PC-9 (cell line): ENCODE measurements around the gene SPPL2B. TPM values are rescaled to one million over a fixed set of nuclear protein-coding genes. Genes with fewer than 3 reads are reported as not detected.

Experiments used
- BruUV-seq: library from RNA; stranded (reverse); fragments of 400-500 nt; replicated peaks from 2 replicates; lab custom pipeline; 2021; lab: Mats Ljungman, UMichigan
- CTCF ChIA-PET: fragments of 300-600 bp; sonication (Branson Sonifier 250); formaldehyde crosslinking; loops from one replicate; lab custom pipeline; 2022; ENCODE audit warnings: antibody characterized with exemption; lab: Charles Lee
- POLR2A ChIA-PET: fragments of 300-600 bp; sonication (Branson Sonifier 250); formaldehyde crosslinking; loops from one replicate; lab custom pipeline; 2022; ENCODE audit warnings: antibody characterized with exemption; ENCODE audit not compliant: unreplicated experiment; lab: Charles Lee
- DNase-seq, 2 experiments: peaks; one replicate each; pipeline versions ENCODE4 v3.0.0 to v3.0.0-alpha.2; 2015 to 2022; ENCODE audit warnings: mixed read lengths in 1 of 2
- H2AFZ ChIP-seq: fragments of 200-600 bp; sonication (generic); 2 replicates; pipeline ENCODE4 v1.8.1; 2017; ENCODE audit warnings: antibody characterized with exemption
- H3F3A ChIP-seq: fragments of 200-600 bp; sonication (generic); 2 replicates; pipeline ENCODE4 v1.8.1; 2017; ENCODE audit warnings: antibody characterized with exemption, mild to moderate bottlenecking, low read depth; ENCODE audit not compliant: insufficient read depth
- H3K27ac ChIP-seq: fragments of 200-600 bp; sonication (generic); 2 replicates; pipeline ENCODE4 v1.6.1; 2016; ENCODE audit warnings: mixed run types
- H3K27me3 ChIP-seq: fragments of 200-600 bp; sonication (generic); 2 replicates; pipeline ENCODE4 v1.6.1; 2016; ENCODE audit warnings: low read depth, mixed run types; ENCODE audit not compliant: insufficient read depth
- H3K36me3 ChIP-seq: fragments of 200-600 bp; sonication (generic); 2 replicates; pipeline ENCODE4 v1.6.1; 2016; ENCODE audit warnings: low read depth, mixed run types
- H3K4me1 ChIP-seq: fragments of 200-600 bp; sonication (generic); replicated peaks from 2 replicates; pipeline ENCODE4 v1.6.1; 2016; ENCODE audit warnings: mixed run types; ENCODE audit not compliant: insufficient read depth
- H3K4me2 ChIP-seq: fragments of 200-600 bp; sonication (generic); 2 replicates; pipeline ENCODE4 v1.6.1; 2017; ENCODE audit warnings: mixed run types
- H3K4me3 ChIP-seq: fragments of 200-600 bp; sonication (generic); 2 replicates; pipeline ENCODE4 v1.6.1; 2016; ENCODE audit warnings: mixed run types
- H3K79me2 ChIP-seq: fragments of 200-600 bp; sonication (generic); 2 replicates; pipeline ENCODE4 v1.6.1; 2017; ENCODE audit warnings: low read depth, mixed run types
- H3K9me2 ChIP-seq: fragments of 200-600 bp; sonication (generic); 2 replicates; pipeline ENCODE4 v1.8.1; 2017; ENCODE audit warnings: mild to moderate bottlenecking; ENCODE audit not compliant: insufficient read depth
- H3K9me3 ChIP-seq: fragments of 200-600 bp; sonication (generic); 2 replicates; pipeline ENCODE4 v1.8.1; 2016; ENCODE audit warnings: low read depth; ENCODE audit not compliant: insufficient read depth
- H4K20me1 ChIP-seq: fragments of 200-600 bp; sonication (generic); 2 replicates; pipeline ENCODE4 v1.8.1; 2017; ENCODE audit not compliant: insufficient read depth
- EZH2 ChIP-seq: fragments of 200-600 bp; sonication (generic); IDR thresholded peaks from 2 replicates; pipeline ENCODE4 v1.8.0; 2017; ENCODE audit warnings: antibody characterized with exemption, low read depth
- intact Hi-C: fragments of 100-400 bp; cut with micrococcal nuclease; formaldehyde crosslinking; loops from one replicate; pipeline ENCODE4 v1.10.0; 2022; ENCODE audit not compliant: unreplicated experiment
- total RNA-seq: library from RNA; stranded (reverse); gene quantifications from 2 replicates; pipeline ENCODE4 v1.2.3, GENCODE V29; 2021
- TF ChIP-seq, protein P1 (sequence below): fragments of 200-600 bp; sonication (generic); conservative IDR thresholded peaks from 2 replicates; pipeline ENCODE4 v1.6.1; 2017; ENCODE audit warnings: mixed run types, antibody characterized with exemption, mild to moderate bottlenecking, moderate library complexity

The SPPL2B gene
- total RNA-seq, 1 experiment from 2014 or later, result 49.6 TPM

DNA sequence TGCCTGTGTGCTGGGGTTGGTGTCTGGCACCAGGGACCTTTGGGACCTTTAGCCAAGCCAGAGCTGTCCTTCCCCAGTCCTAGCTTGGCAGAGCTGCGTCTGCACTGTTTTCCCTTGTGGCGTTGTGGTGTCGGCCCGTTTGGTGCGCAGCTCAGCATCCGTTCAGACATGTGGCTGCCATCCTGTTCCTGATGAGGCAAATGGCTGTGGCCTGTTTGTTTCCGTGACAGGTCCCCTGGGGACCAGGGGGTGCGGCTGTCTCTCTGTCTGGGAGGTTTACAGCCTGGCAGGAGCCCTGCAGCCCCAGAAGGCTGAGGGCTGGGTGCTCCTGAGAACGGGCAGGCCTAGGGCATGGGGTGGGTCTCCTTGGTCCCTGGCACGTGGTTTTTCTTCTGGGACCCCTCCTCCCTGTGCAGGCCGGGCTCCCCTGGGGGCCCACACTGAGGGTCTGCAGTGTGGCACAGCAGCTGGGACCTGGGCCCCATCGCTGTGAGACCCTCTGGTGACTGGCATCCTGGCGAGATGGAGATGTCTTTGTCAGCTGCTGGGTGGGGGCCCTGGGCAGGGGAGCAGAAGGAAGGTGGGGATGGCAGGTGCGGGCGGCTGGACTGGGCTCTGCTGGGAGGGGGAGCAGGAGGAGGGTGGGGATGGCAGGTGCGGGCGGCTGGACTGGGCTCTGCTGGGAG is 4.0 kb downstream of the SPPL2B start:
- Histone ChIP-seq H4K20me1 (no peaks in the 10 kb centered on the region), H2AFZ (no peak overlapping the region), H3K27me3 (no peaks in the 10 kb centered on the region), H3K9me2 (no peaks in the 10 kb centered on the region), H3K4me3 (no peak overlapping the region), H3K4me1 (peaks cover 6% of the 10 kb centered on the region; the same call in 1 of the 2 replicates), H3K27ac (no peak overlapping the region), H3K4me2 (no peak overlapping the region), H3K79me2 (peaks cover 48% of the 10 kb centered on the region), H3K9me3 (no peaks in the 10 kb centered on the region), H3K36me3 (no peaks in the 10 kb centered on the region), H3F3A (peaks cover 15% of the 10 kb centered on the region; the same call in 1 of the 2 replicates)
- CTCF ChIA-PET, result interaction anchor here (0.6 kb wide), 1 partner anchor 176 kb away, joined by 4 read pairs; no protein-coding TSS in a partner anchor
- no peak for DNase-seq
- BruUV-seq, result no TSS peak
- no peak for TF ChIP-seq EZH2
- TF ChIP-seq, protein P1, sequence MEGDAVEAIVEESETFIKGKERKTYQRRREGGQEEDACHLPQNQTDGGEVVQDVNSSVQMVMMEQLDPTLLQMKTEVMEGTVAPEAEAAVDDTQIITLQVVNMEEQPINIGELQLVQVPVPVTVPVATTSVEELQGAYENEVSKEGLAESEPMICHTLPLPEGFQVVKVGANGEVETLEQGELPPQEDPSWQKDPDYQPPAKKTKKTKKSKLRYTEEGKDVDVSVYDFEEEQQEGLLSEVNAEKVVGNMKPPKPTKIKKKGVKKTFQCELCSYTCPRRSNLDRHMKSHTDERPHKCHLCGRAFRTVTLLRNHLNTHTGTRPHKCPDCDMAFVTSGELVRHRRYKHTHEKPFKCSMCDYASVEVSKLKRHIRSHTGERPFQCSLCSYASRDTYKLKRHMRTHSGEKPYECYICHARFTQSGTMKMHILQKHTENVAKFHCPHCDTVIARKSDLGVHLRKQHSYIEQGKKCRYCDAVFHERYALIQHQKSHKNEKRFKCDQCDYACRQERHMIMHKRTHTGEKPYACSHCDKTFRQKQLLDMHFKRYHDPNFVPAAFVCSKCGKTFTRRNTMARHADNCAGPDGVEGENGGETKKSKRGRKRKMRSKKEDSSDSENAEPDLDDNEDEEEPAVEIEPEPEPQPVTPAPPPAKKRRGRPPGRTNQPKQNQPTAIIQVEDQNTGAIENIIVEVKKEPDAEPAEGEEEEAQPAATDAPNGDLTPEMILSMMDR, result no peak
- intact Hi-C loops, result no loop called here
- POLR2A ChIA-PET, result no interaction called here

DNA sequence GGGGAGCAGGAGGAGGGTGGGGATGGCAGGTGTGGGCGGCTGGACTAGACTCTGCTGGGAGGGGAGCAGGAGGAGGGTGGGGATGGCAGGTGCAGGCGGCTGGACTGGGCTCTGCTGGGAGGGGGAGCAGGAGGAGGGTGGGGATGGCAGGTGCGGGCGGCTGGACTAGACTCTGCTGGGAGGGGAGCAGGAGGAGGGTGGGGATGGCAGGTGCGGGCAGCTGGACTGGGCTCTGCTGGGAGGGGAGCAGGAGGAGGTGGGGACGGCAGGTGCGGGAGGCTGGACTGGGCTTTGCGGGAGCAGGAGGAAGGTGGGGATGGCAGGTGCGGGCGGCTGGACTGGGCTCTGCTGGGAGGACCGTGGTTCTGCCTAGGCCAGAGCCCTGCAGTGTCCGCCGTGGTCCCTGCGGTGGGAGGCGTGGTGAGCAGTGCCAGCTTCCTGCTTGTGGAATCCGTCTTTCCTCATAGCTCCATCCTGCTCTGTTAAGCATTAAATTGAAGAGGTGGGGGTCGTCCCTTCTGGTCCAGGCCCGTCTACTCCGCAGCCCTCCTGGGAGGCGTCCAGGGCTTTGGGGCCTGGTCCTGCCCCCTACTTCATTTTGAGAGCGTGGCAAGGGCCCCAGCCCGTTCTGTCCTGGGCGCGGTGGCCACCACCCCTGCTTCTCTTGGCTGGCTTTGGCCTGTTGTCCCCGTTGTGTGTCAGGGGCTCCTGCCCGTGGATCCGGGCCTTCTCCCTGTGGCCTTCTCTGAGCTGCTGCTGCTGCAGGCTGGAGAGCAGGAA is 4.7 kb downstream of the SPPL2B start:
- Histone ChIP-seq H3K27me3 (no peaks in the 10 kb centered on the region), H3K27ac (no peak overlapping the region), H3K36me3 (no peaks in the 10 kb centered on the region), H4K20me1 (no peaks in the 10 kb centered on the region), H3K9me2 (no peaks in the 10 kb centered on the region), H3K4me3 (no peak overlapping the region), H3K9me3 (no peaks in the 10 kb centered on the region), H3K4me1 (peaks cover 6% of the 10 kb centered on the region; the same call in 1 of the 2 replicates), H3F3A (peaks cover 15% of the 10 kb centered on the region; the same call in 1 of the 2 replicates), H3K4me2 (no peak overlapping the region), H2AFZ (no peak overlapping the region), H3K79me2 (peaks cover 40% of the 10 kb centered on the region)
- no peak for TF ChIP-seq EZH2
- TF ChIP-seq, protein P1, result no peak
- no TSS peak for BruUV-seq
- ChIA-PET POLR2A (no interaction called here), CTCF (no interaction called here)
- no peak for DNase-seq
- intact Hi-C loops, result no loop called here

DNA sequence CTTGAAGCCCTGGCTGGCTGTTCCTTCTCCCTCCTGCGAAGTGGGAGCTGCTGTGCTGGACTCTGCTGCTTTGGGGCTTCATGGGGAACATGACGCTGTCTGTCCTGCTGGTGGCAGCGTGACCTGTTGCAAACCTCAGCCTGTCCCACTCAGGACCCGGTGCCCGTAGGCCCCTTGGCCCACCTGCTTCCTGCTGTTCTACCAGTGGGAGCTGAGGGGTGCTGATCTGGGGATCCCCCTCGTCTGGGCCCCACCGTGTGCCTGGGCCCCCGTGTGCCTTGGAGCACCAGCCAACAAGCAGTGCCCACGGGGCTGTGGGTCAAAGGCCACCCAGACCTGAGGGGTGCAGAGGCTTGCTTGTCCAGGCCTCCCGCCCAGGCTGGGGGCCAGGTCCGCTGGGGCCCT is 5.3 kb downstream of the SPPL2B start:
- DNase-seq, result no peak
- no TSS peak for BruUV-seq
- no peak overlapping the region for H3K4me3 ChIP-seq
- H3K9me2 ChIP-seq, result no peaks in the 10 kb centered on the region
- peaks cover 15% of the 10 kb centered on the region; the same call in 1 of the 2 replicates for H3F3A ChIP-seq
- no peak for TF ChIP-seq EZH2
- TF ChIP-seq, protein P1, result no peak
- H2AFZ ChIP-seq, result no peak overlapping the region
- H3K27me3 ChIP-seq, result no peaks in the 10 kb centered on the region
- H3K9me3 ChIP-seq, result no peaks in the 10 kb centered on the region
- ChIA-PET POLR2A (no interaction called here), CTCF (no interaction called here)
- no peak overlapping the region for H3K4me2 ChIP-seq
- peaks cover 6% of the 10 kb centered on the region; the same call in 1 of the 2 replicates for H3K4me1 ChIP-seq
- H3K79me2 ChIP-seq, result peaks cover 37% of the 10 kb centered on the region
- no peaks in the 10 kb centered on the region for H4K20me1 ChIP-seq
- H3K27ac ChIP-seq, result no peak overlapping the region
- intact Hi-C loops, result no loop called here
- H3K36me3 ChIP-seq, result no peaks in the 10 kb centered on the region
